IPS-18c (cell line): ENCODE data around the gene TBXT.

Experiments
- H3K4me3 ChIP-seq: 2 replicates; pipeline ENCODE4 v1.7.0; 2013; ENCODE audit warnings: low read depth, mild to moderate bottlenecking, low read length, moderate library complexity; ENCODE audit not compliant: insufficient read depth
- H3K9me3 ChIP-seq: one replicate; pipeline ENCODE4 v1.6.1; 2013; ENCODE audit warnings: mild to moderate bottlenecking, low read length, moderate library complexity; ENCODE audit not compliant: control insufficient read depth, insufficient read depth

TBXT gene, protein sequence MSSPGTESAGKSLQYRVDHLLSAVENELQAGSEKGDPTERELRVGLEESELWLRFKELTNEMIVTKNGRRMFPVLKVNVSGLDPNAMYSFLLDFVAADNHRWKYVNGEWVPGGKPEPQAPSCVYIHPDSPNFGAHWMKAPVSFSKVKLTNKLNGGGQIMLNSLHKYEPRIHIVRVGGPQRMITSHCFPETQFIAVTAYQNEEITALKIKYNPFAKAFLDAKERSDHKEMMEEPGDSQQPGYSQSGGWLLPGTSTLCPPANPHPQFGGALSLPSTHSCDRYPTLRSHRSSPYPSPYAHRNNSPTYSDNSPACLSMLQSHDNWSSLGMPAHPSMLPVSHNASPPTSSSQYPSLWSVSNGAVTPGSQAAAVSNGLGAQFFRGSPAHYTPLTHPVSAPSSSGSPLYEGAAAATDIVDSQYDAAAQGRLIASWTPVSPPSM

DNA sequence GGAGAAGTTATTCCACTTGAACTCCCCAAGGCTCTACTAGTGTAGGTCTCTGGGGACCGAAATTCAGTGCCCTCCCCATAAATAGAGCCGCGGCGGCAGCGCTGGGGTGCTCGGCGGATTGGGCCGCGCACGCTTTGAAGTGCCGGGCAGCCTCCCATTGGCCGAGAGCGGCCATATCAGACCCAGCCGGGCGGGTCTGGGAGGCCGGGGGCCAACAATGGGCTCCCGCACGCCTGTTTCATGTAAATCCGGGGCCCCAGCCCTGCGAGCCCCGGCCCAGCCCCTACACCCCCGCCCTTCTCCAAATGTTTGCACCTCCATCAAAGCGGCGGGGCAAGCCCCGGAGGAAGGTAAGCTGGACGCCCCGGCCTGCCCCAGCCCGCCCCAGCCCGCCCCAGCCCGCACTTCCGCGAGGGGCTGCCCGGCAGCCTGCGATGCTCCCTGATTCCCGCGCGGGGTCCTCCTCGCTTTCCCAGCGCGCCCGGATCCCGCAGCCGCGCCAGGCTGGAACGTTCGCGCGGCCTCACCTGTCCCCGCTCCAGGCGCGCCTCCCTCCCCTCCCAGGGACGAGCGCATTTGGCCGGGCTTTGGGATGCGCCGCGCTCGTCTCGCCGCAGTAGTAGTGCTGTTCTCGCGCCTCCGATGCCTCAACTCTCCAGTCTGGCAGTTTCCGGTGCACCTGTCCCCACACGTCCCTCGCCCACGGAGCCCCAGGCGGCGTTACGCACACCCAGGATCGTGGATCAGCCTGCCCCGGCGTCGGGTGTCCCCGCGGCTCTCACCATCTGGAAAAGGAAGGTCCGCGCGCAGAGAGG lies at the start of gene TBXT:
TBXT (minus strand) TSS at position 51 of the 815 bp plus-strand sequence. CDS start 260 bp downstream, outside the sequence.
- H3K4me3 ChIP-seq = peak within 1 kb of the TSS; percentile 51
- no peaks in the 10 kb centered on the region for H3K9me3 ChIP-seq

DNA sequence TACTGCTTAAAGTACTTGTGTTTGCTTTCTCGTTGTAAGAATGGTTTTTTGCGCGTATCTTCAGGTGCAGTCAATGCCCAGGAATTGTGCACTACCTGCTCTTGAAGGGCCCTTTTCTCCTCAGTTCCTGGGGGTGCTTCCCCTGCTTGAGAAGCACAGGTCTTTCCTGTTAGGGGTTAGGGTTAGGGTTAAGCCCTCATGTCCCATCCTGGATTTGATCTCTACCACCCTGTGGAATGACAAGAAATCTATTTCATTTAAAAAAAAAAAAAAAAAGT lies 39.6 kb upstream of the TBXT start:
- Histone ChIP-seq H3K4me3 (no peak overlapping the region), H3K9me3 (peaks cover 2% of the 10 kb centered on the region)

DNA sequence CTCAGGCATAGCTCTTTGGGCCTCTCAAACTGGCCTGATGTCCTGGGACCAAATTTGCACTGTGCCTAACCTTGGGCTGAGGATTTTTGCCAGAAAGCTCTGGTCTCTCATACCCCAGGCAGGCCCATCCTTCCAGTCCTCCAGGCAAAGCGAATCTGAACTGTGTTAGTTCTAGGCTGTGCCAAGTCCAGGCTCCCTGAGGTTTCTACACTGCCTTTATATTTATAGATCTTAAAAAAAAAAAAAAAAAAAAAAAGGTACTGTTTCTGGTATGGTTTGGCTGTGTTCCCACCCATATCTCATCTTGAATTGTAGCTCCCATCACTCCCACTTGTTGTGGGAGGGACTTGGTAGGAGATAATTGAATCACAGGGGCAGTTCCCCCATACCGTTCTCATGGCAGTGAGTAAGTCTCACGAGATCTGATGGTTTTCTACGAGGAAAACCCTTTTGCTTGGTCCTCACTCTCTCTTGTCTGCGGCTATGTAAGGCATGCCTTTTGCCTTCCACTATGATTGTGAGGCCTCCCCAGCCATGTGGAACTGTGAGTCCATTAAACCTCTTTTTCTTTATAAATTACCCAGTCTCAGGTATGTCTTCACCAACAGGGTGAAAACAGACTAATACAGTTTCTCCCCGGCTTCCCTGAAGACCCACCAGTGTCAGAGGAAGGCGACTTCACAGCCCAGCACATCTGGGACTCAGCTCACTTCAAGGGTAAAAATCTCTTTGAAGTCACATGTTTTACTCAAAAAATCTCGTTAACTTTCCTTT lies 39.0 kb upstream of the TBXT start:
- peaks cover 2% of the 10 kb centered on the region for H3K9me3 ChIP-seq
- H3K4me3 ChIP-seq = no peak overlapping the region

DNA sequence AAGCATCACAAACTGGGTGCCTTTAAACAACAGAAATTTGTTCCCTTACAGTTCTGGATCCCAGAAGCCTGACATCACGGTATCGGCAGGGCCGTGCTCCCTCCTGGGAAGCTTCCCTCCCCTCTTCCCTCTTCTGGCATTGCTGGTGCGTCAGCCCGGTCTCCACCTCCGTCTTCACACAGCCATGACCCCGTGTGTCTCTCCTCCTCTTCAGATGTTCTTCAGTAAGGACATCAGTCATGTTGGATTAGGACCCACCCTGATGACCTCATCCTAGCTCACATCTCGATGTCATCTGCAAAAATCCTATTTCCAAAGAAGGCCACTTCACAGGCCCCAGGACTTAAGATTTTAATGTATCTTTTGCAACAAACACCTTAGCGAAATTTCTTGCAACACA lies 38.4 kb upstream of the TBXT start:
- Histone ChIP-seq H3K4me3 (no peak overlapping the region), H3K9me3 (peaks cover 2% of the 10 kb centered on the region)

DNA sequence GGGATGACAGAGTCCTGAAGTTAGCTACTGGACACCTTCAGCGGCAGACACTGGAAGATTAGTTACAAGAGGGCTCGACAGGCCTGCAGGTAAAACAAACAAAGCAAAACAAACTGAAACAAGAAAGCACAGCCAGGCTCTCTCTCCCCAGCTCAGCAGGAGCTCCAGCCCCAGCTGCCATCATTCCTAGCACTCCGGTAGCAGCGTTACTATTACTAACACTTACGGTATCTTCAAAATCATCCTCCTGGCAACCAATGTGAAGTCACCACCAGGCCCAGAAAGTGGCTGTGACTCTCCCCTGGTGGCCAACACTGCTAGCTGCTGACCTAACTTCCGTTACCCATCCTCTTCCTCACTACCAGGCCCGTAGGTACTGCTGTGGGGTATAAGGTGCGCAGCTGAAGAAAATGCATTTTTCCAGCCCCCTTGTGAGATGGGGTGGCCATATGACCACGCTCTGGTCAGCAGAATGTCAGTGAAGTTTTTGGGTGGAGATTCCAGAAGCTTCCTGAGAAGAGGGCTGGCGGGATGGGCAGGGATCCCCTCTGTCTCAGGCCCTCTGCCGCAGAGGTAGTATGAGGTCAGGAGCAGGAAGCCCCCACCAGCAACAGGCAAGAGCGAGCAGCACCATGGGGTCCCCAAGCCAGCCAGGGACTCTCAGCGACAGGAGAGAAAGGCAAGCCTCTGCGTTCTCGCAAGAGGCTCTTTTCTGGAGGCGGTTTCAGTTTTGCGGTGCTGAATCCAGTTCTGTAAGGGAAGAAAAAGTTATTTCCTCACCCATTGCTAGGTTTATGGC lies 37.4 kb upstream of the TBXT start:
- H3K4me3 ChIP-seq = no peak overlapping the region

DNA sequence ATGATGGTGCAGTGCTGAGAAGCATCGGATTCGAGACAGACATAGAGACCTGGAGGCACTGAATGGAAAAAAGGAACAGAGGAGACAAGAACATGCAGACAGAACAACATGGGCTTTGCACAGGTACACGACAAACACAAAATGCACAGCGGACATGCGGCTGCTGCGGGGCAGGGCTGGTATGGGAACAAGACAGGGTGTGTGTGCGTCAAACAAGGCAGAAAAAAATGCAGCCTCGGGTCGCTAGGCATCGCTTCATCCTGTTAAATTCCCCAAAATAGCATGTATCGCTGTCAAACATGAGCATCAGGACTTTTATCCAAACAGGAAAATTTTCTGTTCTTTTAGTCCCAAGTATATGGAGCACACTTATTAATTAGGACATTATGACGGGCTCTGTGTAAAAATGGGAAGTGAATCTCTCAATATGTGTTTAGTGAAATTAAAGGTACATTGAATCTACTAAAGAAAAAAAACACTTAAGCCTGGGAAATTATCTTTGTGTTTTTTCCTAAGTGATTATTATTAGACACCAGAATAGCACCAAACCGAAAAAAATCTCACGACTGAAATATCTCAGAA lies 36.1 kb upstream of the TBXT start:
- Histone ChIP-seq H3K4me3 (no peak overlapping the region), H3K9me3 (no peaks in the 10 kb centered on the region)

More for the DNA sequence above, 37.4 kb upstream of the TBXT start:
- peaks cover 2% of the 10 kb centered on the region for H3K9me3 ChIP-seq

DNA sequence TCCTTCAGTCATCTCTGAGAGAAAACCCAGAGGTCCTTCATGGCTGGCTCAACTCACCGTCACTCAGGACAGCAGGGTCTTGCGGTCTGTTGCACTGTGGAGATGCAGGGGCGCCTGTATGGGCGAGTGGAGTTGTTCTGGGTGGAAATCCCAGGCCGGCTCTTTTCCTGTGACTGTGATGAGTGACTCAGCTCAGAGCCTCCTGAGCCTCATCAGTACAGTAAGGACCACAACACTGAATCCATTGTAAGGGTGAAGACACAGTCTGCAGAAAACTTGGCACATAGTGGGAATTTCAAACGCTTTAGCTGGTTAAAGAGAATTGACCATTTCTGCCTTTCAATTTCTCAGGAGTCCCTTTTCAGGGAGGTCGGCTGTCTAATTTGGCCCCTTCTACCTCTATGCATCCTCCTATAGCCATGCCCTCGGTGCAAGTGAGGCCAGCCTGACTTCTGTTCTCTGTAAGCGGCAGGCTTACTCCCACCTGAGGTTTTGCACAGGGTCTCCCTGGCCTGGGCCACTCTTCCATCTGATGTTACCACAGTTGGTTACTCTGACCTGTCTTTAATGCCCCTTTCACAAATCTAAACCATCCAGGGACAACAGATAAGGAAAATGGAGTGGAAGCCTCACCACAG lies 35.5 kb upstream of the TBXT start:
- Histone ChIP-seq H3K4me3 (no peak overlapping the region), H3K9me3 (no peaks in the 10 kb centered on the region)

DNA sequence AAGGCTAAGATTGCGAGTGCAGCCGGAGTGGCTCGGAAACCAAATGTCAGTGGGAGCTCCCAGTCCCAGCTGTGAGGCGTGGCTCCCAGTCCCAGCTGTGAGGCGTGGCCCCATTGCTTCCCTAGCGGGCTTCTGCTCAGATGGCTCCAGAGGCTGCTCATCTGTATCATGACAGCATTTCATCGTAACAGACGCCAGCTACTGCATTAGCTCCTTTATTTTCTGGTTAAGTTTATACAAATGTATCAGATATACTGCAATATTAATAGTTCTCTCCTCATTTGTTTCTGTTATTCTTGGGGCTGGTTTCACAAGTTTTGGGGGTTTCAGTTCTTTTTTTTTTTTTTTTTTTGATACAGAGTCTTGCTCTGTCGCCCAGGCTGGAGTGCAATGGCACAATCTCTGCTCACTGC lies 34.7 kb upstream of the TBXT start:
- Histone ChIP-seq H3K4me3 (no peak overlapping the region), H3K9me3 (no peaks in the 10 kb centered on the region)

DNA sequence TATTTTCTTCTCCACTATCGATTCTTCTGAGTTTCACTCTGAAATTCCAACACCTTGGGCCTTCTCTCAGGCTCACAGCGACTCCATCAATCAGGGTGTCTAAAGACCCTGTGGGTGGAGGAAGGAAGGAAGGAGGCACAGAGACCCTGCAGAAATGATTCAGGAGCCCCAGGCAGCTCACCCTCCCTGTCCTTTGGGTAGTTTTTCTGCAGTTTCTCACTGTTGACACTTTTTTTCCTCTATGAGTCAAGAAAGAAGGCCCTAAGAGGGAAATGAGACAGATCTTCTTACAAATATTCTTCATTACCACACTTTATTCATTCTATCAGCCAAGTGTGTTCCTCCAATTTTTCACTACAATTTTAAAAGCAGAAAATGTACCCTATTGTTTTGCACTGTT lies 34.2 kb upstream of the TBXT start:
- no peak overlapping the region for H3K4me3 ChIP-seq

DNA sequence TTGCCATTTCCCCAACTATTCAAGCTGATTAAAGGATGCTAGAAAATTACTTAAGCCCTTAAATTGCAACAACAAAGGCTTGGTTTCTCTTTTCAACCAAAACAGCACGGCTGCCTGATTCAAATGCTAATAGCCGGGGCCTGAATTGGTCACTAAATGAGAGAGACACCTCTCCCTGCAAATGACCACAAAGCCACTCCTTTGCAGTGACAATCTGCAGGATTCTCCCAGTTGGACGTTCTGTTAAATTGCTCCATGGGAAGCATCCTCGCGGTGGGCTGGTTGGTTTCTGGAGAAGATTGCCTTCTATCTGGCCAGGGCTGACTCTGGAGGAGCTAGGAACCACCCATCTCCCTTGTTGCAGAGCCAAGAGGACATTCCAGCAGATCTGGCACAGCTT lies 29.7 kb upstream of the TBXT start:
- Histone ChIP-seq H3K9me3 (no peaks in the 10 kb centered on the region), H3K4me3 (no peak overlapping the region)

More for the DNA sequence above, 34.2 kb upstream of the TBXT start:
- no peaks in the 10 kb centered on the region for H3K9me3 ChIP-seq

DNA sequence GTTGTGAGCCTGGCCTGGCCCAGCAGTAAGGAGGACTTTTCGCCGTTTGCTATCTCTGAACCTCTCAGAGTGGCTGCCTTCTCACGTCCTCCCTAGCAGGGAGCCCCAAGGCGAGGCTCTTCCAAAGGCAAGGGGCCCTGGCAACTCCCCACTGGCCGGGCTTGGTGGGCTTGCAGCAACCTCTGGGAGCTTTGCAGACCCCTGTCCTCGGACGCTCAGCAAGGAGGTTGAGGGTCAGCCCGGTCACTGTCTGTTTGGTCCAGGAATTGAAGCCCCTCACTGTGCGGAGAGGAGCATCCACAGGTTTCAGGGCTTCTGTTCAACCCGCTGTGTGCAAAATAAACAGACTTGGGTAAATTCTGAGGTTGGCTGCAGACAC lies 28.2 kb upstream of the TBXT start:
- no peak overlapping the region for H3K4me3 ChIP-seq
- no peaks in the 10 kb centered on the region for H3K9me3 ChIP-seq

DNA sequence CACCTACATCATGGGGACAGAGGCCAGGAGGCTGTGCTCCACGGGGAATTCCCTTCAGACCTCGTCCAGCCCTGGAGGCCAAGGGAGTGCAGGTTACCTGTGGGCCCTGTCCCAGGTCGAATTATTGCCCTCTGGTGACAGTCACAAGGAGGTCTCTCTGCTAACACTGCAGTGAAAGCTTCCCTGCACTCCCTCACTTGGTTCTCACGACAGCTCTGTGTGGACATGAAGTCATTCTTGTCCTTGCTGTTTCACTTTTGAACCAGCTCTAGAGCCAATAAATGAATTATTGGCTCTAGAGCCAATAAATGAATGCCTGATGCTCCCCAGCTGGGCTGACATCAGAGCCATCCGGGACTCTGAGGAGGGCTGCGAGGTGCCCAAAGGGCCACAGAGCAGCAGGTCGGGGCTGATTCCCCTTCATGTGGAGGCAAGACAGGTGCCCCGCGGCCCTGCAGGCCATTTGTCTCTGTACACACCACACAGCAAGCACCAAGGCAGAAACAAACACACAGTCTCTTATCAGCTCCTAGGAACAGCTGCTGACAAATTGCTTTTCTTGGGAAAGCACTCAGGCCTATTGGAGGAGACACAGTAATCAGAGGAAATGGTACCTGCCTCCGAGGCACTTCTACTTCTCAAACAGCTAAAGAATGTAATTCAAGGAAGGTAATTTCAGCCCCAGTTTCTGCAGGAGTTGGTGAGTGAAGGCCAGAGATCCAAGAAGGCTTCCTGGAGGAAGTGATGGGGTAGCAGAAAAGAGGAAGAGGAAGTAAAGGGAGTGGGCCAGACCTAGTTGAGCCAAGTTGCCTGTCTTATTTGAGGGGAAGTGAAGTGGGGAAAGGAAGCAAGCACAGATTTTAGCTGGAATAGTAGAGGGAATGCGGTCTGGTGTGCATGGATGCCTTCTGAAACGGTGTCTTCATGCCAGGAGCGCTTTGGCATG lies 27.5 kb upstream of the TBXT start:
- Histone ChIP-seq H3K4me3 (no peak overlapping the region), H3K9me3 (no peaks in the 10 kb centered on the region)

DNA sequence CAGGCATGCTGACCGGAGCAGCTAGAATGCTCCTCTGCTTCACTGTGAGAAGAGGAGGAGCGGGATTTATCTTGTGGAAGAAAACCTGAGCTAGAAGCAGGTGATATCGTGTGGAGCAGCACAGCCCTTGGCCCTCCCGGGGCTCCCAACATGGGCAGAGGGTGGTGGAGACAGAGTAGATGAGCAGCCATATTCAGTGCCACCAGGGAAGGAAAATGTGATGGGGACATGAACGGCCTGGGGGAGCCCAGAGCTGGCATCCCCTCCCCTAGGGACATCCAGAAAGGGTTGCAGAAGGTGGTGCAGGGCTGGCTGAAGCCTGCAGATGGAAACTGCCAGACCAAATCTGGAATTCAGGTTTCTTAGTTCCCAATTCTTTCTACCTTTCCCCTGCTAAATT lies 24.9 kb upstream of the TBXT start:
- Histone ChIP-seq H3K4me3 (no peak overlapping the region), H3K9me3 (no peaks in the 10 kb centered on the region)

DNA sequence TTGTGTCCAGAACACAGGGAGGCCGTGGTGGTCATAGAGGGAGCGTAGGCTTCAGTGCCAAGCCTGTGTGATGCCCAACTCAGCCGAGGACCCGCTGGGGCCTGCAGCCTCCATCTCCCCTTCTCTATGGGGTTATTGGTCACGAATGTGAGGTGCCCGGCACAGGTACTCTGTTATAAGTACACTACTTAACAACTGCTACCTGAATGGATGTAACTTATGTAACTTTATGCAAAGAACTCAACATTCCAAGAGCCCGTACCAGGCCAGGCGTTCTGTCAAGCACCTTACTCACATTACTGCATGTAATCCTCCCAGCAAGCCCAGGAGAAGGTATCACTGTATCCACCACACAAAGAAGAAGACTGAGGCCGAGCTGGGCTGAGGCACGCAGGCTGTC lies 24.5 kb upstream of the TBXT start:
- Histone ChIP-seq H3K9me3 (no peaks in the 10 kb centered on the region), H3K4me3 (no peak overlapping the region)

DNA sequence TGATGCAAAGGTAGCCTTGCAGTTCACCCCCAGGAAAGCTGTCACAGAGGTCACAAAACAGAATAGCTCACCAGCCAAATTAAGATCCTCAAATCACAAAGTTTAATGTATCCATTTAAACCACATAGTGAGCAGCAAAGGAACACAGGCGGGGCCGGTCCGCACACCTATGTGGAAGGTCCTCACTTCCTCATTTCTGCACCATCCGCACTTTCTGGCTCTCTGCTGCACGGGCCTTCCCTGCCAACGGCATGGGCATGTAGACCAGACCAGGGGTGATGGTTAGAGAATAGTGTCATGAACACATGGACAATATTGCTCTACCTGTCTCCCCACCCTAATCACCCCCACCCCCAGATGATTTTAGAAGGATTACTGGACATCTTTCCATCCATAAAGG lies 12.1 kb upstream of the TBXT start:
- Histone ChIP-seq H3K9me3 (no peaks in the 10 kb centered on the region), H3K4me3 (no peak overlapping the region)
